ENCODE results near the gene VPS16.

The VPS16 gene

GRCh38 chr20:2914160-2914559, 73.6 kb downstream of the VPS16 start:
- Histone ChIP-seq H3K9ac (ENCODE audit: insufficient read length) (no peak overlapping the region), H3K27ac (no peak overlapping the region), H3K9me3 (ENCODE audit: low read depth, low read length) (no peaks in the 10 kb centered on the region), H3K4me3 (no peak overlapping the region), H3K36me3 (ENCODE audit: insufficient read depth, low read length) (no peaks in the 10 kb centered on the region; the same call in 1 of the 2 replicates)
- TF ChIP-seq POLR2AphosphoS5 (IDR thresholded peaks at IDR 0.05; ENCODE audit: borderline replicate concordance, low read depth, low read length), result no peak
- no peak for TF ChIP-seq FOXP2 (optimal IDR thresholded peaks at IDR 0.05; ENCODE audit: control extremely low read depth, extremely low read length, insufficient read depth)
- TF ChIP-seq EZH2 (IDR thresholded peaks at IDR 0.05), result no peak
- no peak for DNase-seq (ENCODE audit: low read depth, low spot score)
